MM.1S (cell line): Measurements from ENCODE around the gene VSIG2.

Source experiments
- DNase-seq: peaks from one replicate; pipeline ENCODE4 v3.0.0-alpha.2; 2015
- H2AFZ ChIP-seq: fragments of 300-600 bp; sonication (generic); 2 replicates; pipeline ENCODE4 v1.6.0; 2016; ENCODE audit warnings: antibody characterized with exemption, low read length
- H3F3A ChIP-seq: fragments of 300-600 bp; sonication (generic); 2 replicates; pipeline ENCODE4 v1.6.1; 2016; ENCODE audit warnings: mild to moderate bottlenecking, antibody characterized with exemption, low read length, moderate library complexity, mixed read lengths; ENCODE audit not compliant: insufficient read depth
- H3K27ac ChIP-seq: fragments of 300-600 bp; sonication (generic); 2 replicates; pipeline ENCODE4 v1.5.1; 2016; ENCODE audit warnings: mild to moderate bottlenecking, low read length
- H3K27me3 ChIP-seq: fragments of 300-600 bp; sonication (generic); replicated peaks from 2 replicates; pipeline ENCODE4 v1.6.0; 2016; ENCODE audit warnings: low read length; ENCODE audit not compliant: insufficient read depth
- H3K36me3 ChIP-seq: fragments of 300-600 bp; sonication (generic); replicated peaks from 2 replicates; pipeline ENCODE4 v1.6.1; 2016; ENCODE audit warnings: mild to moderate bottlenecking, low read length, mixed read lengths; ENCODE audit not compliant: insufficient read depth
- H3K4me1 ChIP-seq: fragments of 300-600 bp; sonication (generic); 2 replicates; pipeline ENCODE4 v1.6.1; 2016; ENCODE audit warnings: low read length, mixed read lengths
- H3K4me2 ChIP-seq: fragments of 300-600 bp; sonication (generic); 2 replicates; pipeline ENCODE4 v1.6.0; 2016; ENCODE audit warnings: low read depth, low read length
- H3K4me3 ChIP-seq: fragments of 300-600 bp; sonication (generic); 2 replicates; pipeline ENCODE4 v1.5.1; 2016; ENCODE audit warnings: low read length, mixed read lengths
- H3K79me2 ChIP-seq: fragments of 300-600 bp; sonication (generic); 2 replicates; pipeline ENCODE4 v1.6.1; 2016; ENCODE audit warnings: mixed run types, low read length, mixed read lengths
- H3K9ac ChIP-seq: fragments of 300-600 bp; sonication (generic); 2 replicates; pipeline ENCODE4 v1.6.1; 2016; ENCODE audit warnings: low read length, mixed read lengths
- H3K9me2 ChIP-seq: fragments of 300-600 bp; sonication (generic); replicated peaks from 2 replicates; pipeline ENCODE4 v1.6.1; 2016; ENCODE audit warnings: mild to moderate bottlenecking, low read length, mixed read lengths; ENCODE audit not compliant: insufficient read depth
- H3K9me3 ChIP-seq: fragments of 300-600 bp; sonication (generic); replicated peaks from 2 replicates; pipeline ENCODE4 v1.6.1; 2016; ENCODE audit warnings: mild to moderate bottlenecking, low read length, mixed read lengths; ENCODE audit not compliant: insufficient read depth
- H4K20me1 ChIP-seq: fragments of 300-600 bp; sonication (generic); 2 replicates; pipeline ENCODE4 v1.6.1; 2016; ENCODE audit warnings: mild to moderate bottlenecking, low read length, moderate library complexity, mixed read lengths; ENCODE audit not compliant: insufficient read depth
- EZH2 ChIP-seq: fragments of 300-600 bp; sonication (generic); optimal IDR thresholded peaks from 2 replicates; pipeline ENCODE3; 2017; ENCODE audit warnings: low read depth, mild to moderate bottlenecking, antibody characterized with exemption, low read length, mixed read lengths
- EZH2phosphoT487 ChIP-seq: fragments of 300-600 bp; sonication (generic); IDR thresholded peaks from 2 replicates; pipeline ENCODE4 v1.6.1; 2018; ENCODE audit warnings: antibody characterized with exemption, low read length
- TF ChIP-seq, protein P1 (sequence below): fragments of 300-600 bp; sonication (generic); IDR thresholded peaks from 2 replicates; pipeline ENCODE4 v1.5.1; 2016; ENCODE audit warnings: antibody characterized with exemption, low read length, mixed read lengths

Gene VSIG2

DNA sequence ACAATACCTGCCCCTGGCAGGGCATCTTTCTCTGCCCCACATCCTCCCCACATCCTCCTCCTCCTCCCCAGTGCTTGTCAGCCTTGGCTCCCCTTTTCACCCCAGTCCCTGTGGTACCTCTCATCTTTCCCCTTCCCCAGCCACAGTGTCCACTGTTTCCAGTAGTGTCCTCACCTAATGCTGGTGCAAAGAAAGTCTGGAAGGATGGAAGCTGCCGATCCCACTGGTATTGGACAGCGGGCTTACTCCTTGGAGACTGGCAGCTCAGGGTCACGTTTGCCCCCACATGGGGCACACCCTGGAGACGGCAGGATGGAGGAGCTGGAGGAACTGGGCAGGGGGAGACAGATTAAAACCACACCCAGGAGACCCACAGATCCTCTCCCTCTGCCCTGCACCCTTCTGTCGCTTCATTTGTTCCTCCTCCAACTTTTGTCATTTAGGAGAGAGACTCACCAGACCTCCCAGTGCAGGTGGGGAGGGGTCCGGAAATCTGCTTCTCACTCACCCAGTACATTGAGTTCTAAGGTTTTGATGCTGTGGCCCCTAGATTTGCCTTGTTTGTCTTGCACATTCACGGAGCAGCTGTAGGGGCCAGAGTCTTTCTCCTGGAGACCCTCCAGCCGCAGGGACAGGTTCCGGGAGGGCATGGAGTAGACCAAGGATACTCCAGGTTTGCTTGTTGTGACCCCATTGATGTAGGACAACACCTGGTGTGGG, 4.1 kb upstream of the VSIG2 start:
- Histone ChIP-seq H3K36me3 (no peaks in the 10 kb centered on the region), H3K27ac (no peak overlapping the region), H3K9me2 (no peaks in the 10 kb centered on the region), H2AFZ (no peak overlapping the region), H3K4me3 (no peak overlapping the region), H3K9ac (no peak overlapping the region), H3K4me1 (no peaks in the 10 kb centered on the region), H3F3A (0 out of 2 replicates have a peak, but pooled peaks cover 3% of the 10 kb centered on the region), H3K79me2 (peaks cover 24% of the 10 kb centered on the region), H4K20me1 (no peaks in the 10 kb centered on the region), H3K27me3 (no peaks in the 10 kb centered on the region), H3K9me3 (no peaks in the 10 kb centered on the region), H3K4me2 (no peak overlapping the region)
- DNase-seq, result no peak
- TF ChIP-seq, protein P1, sequence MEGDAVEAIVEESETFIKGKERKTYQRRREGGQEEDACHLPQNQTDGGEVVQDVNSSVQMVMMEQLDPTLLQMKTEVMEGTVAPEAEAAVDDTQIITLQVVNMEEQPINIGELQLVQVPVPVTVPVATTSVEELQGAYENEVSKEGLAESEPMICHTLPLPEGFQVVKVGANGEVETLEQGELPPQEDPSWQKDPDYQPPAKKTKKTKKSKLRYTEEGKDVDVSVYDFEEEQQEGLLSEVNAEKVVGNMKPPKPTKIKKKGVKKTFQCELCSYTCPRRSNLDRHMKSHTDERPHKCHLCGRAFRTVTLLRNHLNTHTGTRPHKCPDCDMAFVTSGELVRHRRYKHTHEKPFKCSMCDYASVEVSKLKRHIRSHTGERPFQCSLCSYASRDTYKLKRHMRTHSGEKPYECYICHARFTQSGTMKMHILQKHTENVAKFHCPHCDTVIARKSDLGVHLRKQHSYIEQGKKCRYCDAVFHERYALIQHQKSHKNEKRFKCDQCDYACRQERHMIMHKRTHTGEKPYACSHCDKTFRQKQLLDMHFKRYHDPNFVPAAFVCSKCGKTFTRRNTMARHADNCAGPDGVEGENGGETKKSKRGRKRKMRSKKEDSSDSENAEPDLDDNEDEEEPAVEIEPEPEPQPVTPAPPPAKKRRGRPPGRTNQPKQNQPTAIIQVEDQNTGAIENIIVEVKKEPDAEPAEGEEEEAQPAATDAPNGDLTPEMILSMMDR, result no peak
- TF ChIP-seq EZH2phosphoT487 (no peak), EZH2 (no peak)

DNA sequence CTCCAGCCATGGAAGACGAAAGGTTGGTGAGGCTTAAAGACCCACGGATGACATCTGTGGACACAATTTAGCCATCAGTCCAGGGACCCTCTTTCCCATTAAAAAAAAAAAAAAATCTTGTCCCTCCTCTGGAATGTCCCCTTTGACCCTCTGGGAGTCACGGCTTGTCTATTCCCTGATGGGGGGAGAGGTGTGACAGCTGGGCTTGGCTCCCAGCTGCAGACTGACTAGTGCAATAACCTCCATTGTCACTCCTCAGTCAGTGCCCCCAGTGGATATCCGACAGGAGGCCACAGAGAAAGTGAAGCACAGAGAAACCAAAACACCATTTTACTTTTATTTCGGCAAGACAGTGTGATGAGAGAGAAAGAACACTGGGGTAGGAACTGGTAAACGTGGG, 2.7 kb upstream of the VSIG2 start:
- peaks cover 6% of the 10 kb centered on the region for H3K4me1 ChIP-seq
- H3K27ac ChIP-seq, result no peak overlapping the region
- no peaks in the 10 kb centered on the region for H3K36me3 ChIP-seq
- TF ChIP-seq EZH2phosphoT487, result no peak
- TF ChIP-seq EZH2, result no peak
- TF ChIP-seq, protein P1, result no peak
- H4K20me1 ChIP-seq, result no peaks in the 10 kb centered on the region
- no peaks in the 10 kb centered on the region for H3K9me3 ChIP-seq
- no peak overlapping the region for H3K4me3 ChIP-seq
- H3K9me2 ChIP-seq, result no peaks in the 10 kb centered on the region
- H3K27me3 ChIP-seq, result no peaks in the 10 kb centered on the region
- H3K9ac ChIP-seq, result no peak overlapping the region
- no peaks in the 10 kb centered on the region for H3F3A ChIP-seq
- peaks cover 12% of the 10 kb centered on the region for H3K79me2 ChIP-seq
- no peak overlapping the region for H2AFZ ChIP-seq
- H3K4me2 ChIP-seq, result no peak overlapping the region
- no peak for DNase-seq

DNA sequence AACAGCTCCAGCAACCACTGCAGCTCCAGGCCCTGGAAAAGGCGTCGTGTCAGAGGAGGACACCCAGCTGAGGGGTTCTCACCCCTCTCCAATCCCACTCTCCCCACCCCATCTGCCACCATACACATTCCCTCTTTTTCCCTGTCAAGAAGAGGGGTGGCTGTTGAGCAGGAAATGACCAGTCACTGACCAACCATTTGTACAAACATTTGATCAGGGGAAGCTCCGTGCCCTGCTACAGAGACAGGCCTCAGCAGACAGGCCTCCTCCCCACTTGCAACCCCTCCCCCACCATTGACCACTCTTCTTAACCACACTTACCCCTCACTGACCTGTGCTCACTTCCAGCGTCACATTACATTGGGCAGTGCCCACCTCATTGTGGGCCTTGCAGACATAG, 2.3 kb upstream of the VSIG2 start:
- H3K4me2 ChIP-seq, result no peak overlapping the region
- H3K4me3 ChIP-seq, result no peak overlapping the region
- no peaks in the 10 kb centered on the region for H3K9me3 ChIP-seq
- H3K36me3 ChIP-seq, result no peaks in the 10 kb centered on the region
- no peak overlapping the region for H3K9ac ChIP-seq
- no peaks in the 10 kb centered on the region for H3K9me2 ChIP-seq
- DNase-seq, result no peak
- H3F3A ChIP-seq, result no peaks in the 10 kb centered on the region
- H3K27ac ChIP-seq, result no peak overlapping the region
- peaks cover 8% of the 10 kb centered on the region for H3K79me2 ChIP-seq
- TF ChIP-seq, protein P1, result no peak
- TF ChIP-seq EZH2, result no peak
- TF ChIP-seq EZH2phosphoT487, result no peak
- H3K4me1 ChIP-seq, result peaks cover 8% of the 10 kb centered on the region
- no peaks in the 10 kb centered on the region for H3K27me3 ChIP-seq
- no peaks in the 10 kb centered on the region for H4K20me1 ChIP-seq
- H2AFZ ChIP-seq, result no peak overlapping the region
